HepG2 (cell line): Measurements from ENCODE around the gene NDUFB7. TPM values are rescaled to one million over a fixed set of nuclear protein-coding genes. Genes with fewer than 3 reads are reported as not detected.

Experiments used
- MXD4 ChIP-seq: IDR thresholded peaks from 2 replicates; pipeline ENCODE4 v1.6.1; 2016; ENCODE audit warnings: mild to moderate bottlenecking, missing biosample characterization, missing genetic modification reagents
- NFE2L1 ChIP-seq: sonication (generic); formaldehyde crosslinking; IDR thresholded peaks from 2 replicates; pipeline ENCODE4 v1.4.0; 2020; ENCODE audit warnings: missing genetic modification reagents, mild to moderate bottlenecking, borderline replicate concordance
- RXRB ChIP-seq: IDR thresholded peaks from 2 replicates; pipeline ENCODE4 v1.6.1; 2016; ENCODE audit warnings: borderline replicate concordance, missing genetic modification reagents, missing compliant biosample characterization
- SALL1 ChIP-seq: sonication (generic); formaldehyde crosslinking; IDR thresholded peaks from 2 replicates; pipeline ENCODE4 v1.8.0; 2022; ENCODE audit warnings: mild to moderate bottlenecking, missing genetic modification reagents
- ZNF138 ChIP-seq: sonication (generic); formaldehyde crosslinking; IDR thresholded peaks from 2 replicates; pipeline ENCODE4 v1.5.0; 2020; ENCODE audit warnings: mild to moderate bottlenecking, low read depth, missing genetic modification reagents
- ZNF350 ChIP-seq: sonication (generic); formaldehyde crosslinking; IDR thresholded peaks from 2 replicates; pipeline ENCODE4 v1.4.0; 2020; ENCODE audit warnings: mild to moderate bottlenecking, low read depth, missing genetic modification reagents, borderline replicate concordance
- ZNF44 ChIP-seq: sonication (generic); formaldehyde crosslinking; IDR thresholded peaks from 2 replicates; pipeline ENCODE4 v1.5.1; 2020; ENCODE audit warnings: mild to moderate bottlenecking, missing genetic modification reagents
- ZNF451 ChIP-seq: sonication (generic); formaldehyde crosslinking; IDR thresholded peaks from 2 replicates; pipeline ENCODE4 v1.5.0; 2020; ENCODE audit warnings: mild to moderate bottlenecking, missing genetic modification reagents
- ZNF713 ChIP-seq: sonication (generic); formaldehyde crosslinking; IDR thresholded peaks from 2 replicates; pipeline ENCODE4 v1.4.0; 2020; ENCODE audit warnings: mild to moderate bottlenecking, missing genetic modification reagents
- ZNF850 ChIP-seq: sonication (generic); formaldehyde crosslinking; conservative IDR thresholded peaks from 2 replicates; pipeline ENCODE4 v1.9.0; 2021; ENCODE audit warnings: mild to moderate bottlenecking, missing genetic modification reagents
- polyA plus RNA-seq, 8 experiments: library from polyadenylated mRNA; depleted of rRNA in 3 of 8; stranded (reverse) in 7 of 8; unstranded in 1 of 8; fragments of >200 nt; fragmentation: Illumina TruSeq in 4 of 8; extraction: Trizol in 4 of 8; gene quantifications; 2 replicates each; pipeline versions ENCODE4 v1.2.1 to v1.2.3, GENCODE V29; 2011 to 2016; ENCODE audit warnings: low read depth in 4 of 8, missing spikeins in 1 of 8, mixed read lengths in 1 of 8; ENCODE audit not compliant: insufficient read depth in 1 of 8
- total RNA-seq, 5 experiments: library from RNA; depleted of rRNA; stranded (reverse); fragments of >200 nt; fragmentation: Illumina TruSeq; extraction: Trizol; gene quantifications; 2 replicates each; pipeline ENCODE4 v1.2.3, GENCODE V29; 2016; ENCODE audit warnings: low read depth in 1 of 5
- TF ChIP-seq, protein P1 (sequence below): IDR thresholded peaks from 2 replicates; pipeline ENCODE4 v1.6.1; 2016; ENCODE audit warnings: low read depth, control low read depth
- TF ChIP-seq, protein P2 (sequence below): sonication (generic); formaldehyde crosslinking; IDR thresholded peaks from 2 replicates; pipeline ENCODE4 v1.4.0; 2020; ENCODE audit warnings: missing genetic modification reagents, borderline replicate concordance
- TF ChIP-seq, protein P3 (sequence below): sonication (generic); formaldehyde crosslinking; IDR thresholded peaks from 2 replicates; pipeline ENCODE4 v1.8.1; 2023; ENCODE audit warnings: mild to moderate bottlenecking, inconsistent platforms, moderate library complexity, missing genetic modification reagents, borderline replicate concordance
- TF ChIP-seq, protein P4 (sequence below): IDR thresholded peaks from 2 replicates; pipeline ENCODE4 v1.6.1; 2016; ENCODE audit warnings: low read depth, missing genetic modification reagents, missing compliant biosample characterization
- TF ChIP-seq, protein P5 (sequence below): sonication (generic); formaldehyde crosslinking; IDR thresholded peaks from 2 replicates; pipeline ENCODE4 v1.5.1; 2020; ENCODE audit warnings: mild to moderate bottlenecking, missing genetic modification reagents, moderate library complexity

The NDUFB7 gene
- total and polyA plus RNA-seq, 2 of the 13 experiments (the other 11 are each of a cell fraction or from before 2014, with no cell fraction given), result 156 to 198 TPM

DNA sequence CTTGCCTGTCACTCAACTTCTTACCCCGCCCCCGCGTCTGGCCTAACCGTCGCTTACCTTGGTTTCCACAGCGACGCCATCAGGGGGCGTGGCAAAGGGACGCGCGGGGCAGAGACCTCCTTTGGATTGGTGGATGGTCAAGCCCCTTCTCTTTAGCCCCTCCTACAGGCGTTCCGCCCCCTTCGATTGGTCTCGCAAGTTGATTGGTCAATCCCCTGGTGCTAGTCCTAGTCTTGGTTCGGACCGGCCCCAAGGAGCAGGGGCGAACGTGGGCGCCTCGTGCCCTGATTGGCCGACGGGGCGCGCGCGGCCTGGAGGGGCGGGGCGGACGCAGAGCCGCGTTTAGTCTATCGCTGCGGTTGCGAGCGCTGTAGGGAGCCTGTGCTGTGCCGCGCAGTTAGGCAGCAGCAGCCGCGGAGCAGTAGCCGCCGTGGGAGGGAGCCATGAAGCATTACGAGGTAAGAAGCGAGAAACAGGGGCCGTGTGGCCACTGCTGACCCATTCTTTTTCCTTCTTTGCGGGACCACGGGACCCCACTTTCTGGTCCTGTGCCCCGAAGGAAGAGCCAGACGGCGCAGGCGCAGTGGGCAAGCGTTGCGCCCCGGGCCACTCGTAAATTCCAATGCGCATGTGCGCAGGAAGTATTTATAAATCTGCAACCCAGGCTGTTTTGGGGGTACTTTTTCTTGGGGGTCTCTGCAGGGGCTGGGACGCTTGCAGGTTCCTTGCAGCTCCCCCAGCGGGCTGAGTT lies 42.4 kb downstream of the NDUFB7 start, which contains the start of gene TECR (continued):
- TF ChIP-seq ZNF44, result no peak
- peak; percentile 75 for TF ChIP-seq SALL1 (CRISPR knock-in tag)
- no peak for TF ChIP-seq ZNF850 (CRISPR knock-in tag)
- TF ChIP-seq ZNF451, result peak; percentile 73; the same call in 1 of the 2 replicates
- TF ChIP-seq, protein P1, sequence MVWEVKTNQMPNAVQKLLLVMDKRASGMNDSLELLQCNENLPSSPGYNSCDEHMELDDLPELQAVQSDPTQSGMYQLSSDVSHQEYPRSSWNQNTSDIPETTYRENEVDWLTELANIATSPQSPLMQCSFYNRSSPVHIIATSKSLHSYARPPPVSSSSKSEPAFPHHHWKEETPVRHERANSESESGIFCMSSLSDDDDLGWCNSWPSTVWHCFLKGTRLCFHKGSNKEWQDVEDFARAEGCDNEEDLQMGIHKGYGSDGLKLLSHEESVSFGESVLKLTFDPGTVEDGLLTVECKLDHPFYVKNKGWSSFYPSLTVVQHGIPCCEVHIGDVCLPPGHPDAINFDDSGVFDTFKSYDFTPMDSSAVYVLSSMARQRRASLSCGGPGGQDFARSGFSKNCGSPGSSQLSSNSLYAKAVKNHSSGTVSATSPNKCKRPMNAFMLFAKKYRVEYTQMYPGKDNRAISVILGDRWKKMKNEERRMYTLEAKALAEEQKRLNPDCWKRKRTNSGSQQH (CRISPR knock-in tag), result no peak; the same call in 1 of the 2 replicates
- TF ChIP-seq, protein P2, sequence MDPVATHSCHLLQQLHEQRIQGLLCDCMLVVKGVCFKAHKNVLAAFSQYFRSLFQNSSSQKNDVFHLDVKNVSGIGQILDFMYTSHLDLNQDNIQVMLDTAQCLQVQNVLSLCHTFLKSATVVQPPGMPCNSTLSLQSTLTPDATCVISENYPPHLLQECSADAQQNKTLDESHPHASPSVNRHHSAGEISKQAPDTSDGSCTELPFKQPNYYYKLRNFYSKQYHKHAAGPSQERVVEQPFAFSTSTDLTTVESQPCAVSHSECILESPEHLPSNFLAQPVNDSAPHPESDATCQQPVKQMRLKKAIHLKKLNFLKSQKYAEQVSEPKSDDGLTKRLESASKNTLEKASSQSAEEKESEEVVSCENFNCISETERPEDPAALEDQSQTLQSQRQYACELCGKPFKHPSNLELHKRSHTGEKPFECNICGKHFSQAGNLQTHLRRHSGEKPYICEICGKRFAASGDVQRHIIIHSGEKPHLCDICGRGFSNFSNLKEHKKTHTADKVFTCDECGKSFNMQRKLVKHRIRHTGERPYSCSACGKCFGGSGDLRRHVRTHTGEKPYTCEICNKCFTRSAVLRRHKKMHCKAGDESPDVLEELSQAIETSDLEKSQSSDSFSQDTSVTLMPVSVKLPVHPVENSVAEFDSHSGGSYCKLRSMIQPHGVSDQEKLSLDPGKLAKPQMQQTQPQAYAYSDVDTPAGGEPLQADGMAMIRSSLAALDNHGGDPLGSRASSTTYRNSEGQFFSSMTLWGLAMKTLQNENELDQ (CRISPR knock-in tag), result no peak
- TF ChIP-seq ZNF713 (CRISPR knock-in tag), result no peak
- no peak for TF ChIP-seq NFE2L1 (CRISPR knock-in tag)
- 0 out of 2 replicates have a peak, but pooled peaks have one; percentile 12 for TF ChIP-seq RXRB
- TF ChIP-seq, protein P3, sequence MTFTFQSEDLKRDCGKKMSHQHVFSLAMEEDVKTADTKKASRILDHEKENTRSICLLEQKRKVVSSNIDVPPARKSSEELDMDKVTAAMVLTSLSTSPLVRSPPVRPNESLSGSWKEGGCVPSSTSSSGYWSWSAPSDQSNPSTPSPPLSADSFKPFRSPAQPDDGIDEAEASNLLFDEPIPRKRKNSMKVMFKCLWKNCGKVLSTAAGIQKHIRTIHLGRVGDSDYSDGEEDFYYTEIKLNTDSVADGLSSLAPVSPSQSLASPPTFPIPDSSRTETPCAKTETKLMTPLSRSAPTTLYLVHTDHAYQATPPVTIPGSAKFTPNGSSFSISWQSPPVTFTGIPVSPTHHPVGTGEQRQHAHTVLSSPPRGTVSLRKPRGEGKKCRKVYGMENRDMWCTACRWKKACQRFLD, result 0 out of 2 replicates have a peak, but pooled peaks have one; percentile 90
- TF ChIP-seq, protein P4, sequence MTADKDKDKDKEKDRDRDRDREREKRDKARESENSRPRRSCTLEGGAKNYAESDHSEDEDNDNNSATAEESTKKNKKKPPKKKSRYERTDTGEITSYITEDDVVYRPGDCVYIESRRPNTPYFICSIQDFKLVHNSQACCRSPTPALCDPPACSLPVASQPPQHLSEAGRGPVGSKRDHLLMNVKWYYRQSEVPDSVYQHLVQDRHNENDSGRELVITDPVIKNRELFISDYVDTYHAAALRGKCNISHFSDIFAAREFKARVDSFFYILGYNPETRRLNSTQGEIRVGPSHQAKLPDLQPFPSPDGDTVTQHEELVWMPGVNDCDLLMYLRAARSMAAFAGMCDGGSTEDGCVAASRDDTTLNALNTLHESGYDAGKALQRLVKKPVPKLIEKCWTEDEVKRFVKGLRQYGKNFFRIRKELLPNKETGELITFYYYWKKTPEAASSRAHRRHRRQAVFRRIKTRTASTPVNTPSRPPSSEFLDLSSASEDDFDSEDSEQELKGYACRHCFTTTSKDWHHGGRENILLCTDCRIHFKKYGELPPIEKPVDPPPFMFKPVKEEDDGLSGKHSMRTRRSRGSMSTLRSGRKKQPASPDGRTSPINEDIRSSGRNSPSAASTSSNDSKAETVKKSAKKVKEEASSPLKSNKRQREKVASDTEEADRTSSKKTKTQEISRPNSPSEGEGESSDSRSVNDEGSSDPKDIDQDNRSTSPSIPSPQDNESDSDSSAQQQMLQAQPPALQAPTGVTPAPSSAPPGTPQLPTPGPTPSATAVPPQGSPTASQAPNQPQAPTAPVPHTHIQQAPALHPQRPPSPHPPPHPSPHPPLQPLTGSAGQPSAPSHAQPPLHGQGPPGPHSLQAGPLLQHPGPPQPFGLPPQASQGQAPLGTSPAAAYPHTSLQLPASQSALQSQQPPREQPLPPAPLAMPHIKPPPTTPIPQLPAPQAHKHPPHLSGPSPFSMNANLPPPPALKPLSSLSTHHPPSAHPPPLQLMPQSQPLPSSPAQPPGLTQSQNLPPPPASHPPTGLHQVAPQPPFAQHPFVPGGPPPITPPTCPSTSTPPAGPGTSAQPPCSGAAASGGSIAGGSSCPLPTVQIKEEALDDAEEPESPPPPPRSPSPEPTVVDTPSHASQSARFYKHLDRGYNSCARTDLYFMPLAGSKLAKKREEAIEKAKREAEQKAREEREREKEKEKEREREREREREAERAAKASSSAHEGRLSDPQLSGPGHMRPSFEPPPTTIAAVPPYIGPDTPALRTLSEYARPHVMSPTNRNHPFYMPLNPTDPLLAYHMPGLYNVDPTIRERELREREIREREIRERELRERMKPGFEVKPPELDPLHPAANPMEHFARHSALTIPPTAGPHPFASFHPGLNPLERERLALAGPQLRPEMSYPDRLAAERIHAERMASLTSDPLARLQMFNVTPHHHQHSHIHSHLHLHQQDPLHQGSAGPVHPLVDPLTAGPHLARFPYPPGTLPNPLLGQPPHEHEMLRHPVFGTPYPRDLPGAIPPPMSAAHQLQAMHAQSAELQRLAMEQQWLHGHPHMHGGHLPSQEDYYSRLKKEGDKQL (CRISPR knock-in tag), result no peak
- no peak for TF ChIP-seq ZNF138
- peak; percentile 82 for TF ChIP-seq MXD4 (CRISPR knock-in tag)
- TF ChIP-seq ZNF350 (CRISPR knock-in tag), result peak; percentile 68; the same call in 1 of the 2 replicates
- TF ChIP-seq, protein P5, sequence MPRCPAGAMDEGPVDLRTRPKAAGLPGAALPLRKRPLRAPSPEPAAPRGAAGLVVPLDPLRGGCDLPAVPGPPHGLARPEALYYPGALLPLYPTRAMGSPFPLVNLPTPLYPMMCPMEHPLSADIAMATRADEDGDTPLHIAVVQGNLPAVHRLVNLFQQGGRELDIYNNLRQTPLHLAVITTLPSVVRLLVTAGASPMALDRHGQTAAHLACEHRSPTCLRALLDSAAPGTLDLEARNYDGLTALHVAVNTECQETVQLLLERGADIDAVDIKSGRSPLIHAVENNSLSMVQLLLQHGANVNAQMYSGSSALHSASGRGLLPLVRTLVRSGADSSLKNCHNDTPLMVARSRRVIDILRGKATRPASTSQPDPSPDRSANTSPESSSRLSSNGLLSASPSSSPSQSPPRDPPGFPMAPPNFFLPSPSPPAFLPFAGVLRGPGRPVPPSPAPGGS (CRISPR knock-in tag), result peak; percentile 91
